Neural cell (in vitro differentiated cells): ENCODE results near the gene FARP1. TPM values are rescaled to one million over a fixed set of nuclear protein-coding genes. Genes with fewer than 3 reads are reported as not detected.

Experiments used
- H2AFZ ChIP-seq: fragments of 200-600, 300-800 bp; sonication (generic), shearing (Covaris generic); 2 replicates; pipeline ENCODE4 v1.6.0; 2014; ENCODE audit warnings: low read depth, mild to moderate bottlenecking, antibody characterized with exemption, low read length, moderate library complexity
- H3F3A ChIP-seq: fragments of 200-600 bp; shearing (Covaris generic); 2 replicates; pipeline ENCODE4 v1.6.1; 2016; ENCODE audit warnings: mild to moderate bottlenecking, moderate library complexity, mixed read lengths, antibody characterized with exemption, low read length; ENCODE audit not compliant: insufficient read depth, poor library complexity, severe bottlenecking
- H3K27ac ChIP-seq: fragments of 200-600, 300-800 bp; sonication (generic), shearing (Covaris generic); 2 replicates; pipeline ENCODE4 v1.5.1; 2014; ENCODE audit warnings: mild to moderate bottlenecking, low read length, moderate library complexity
- H3K27me3 ChIP-seq: fragments of 300-800, 200-600 bp; sonication (generic), shearing (Covaris generic); 2 replicates; pipeline ENCODE4 v1.6.0; 2014; ENCODE audit warnings: mild to moderate bottlenecking, low read depth, low read length, moderate library complexity; ENCODE audit not compliant: insufficient read depth
- H3K36me3 ChIP-seq: fragments of 300-800, 200-600 bp; sonication (generic), shearing (Covaris generic); 2 replicates; pipeline ENCODE4 v1.5.1; 2014; ENCODE audit warnings: mild to moderate bottlenecking, antibody characterized with exemption, low read length, moderate library complexity; ENCODE audit not compliant: insufficient read depth
- H3K4me2 ChIP-seq: fragments of 300-800, 200-600 bp; sonication (generic), shearing (Covaris generic); 2 replicates; pipeline ENCODE4 v1.6.0; 2014; ENCODE audit warnings: mild to moderate bottlenecking, low read length
- H3K4me3 ChIP-seq: fragments of 300-800, 200-600 bp; sonication (generic), shearing (Covaris generic); 2 replicates; pipeline ENCODE4 v1.5.1; 2014; ENCODE audit warnings: mild to moderate bottlenecking, low read length, moderate library complexity
- H3K79me2 ChIP-seq: fragments of 200-600 bp; shearing (Covaris generic); replicated peaks from 2 replicates; pipeline ENCODE4 v1.6.0; 2014; ENCODE audit warnings: mild to moderate bottlenecking, low read length, moderate library complexity; ENCODE audit not compliant: insufficient read depth
- H3K9ac ChIP-seq: fragments of 300-800, 200-600 bp; sonication (generic), shearing (Covaris generic); 2 replicates; pipeline ENCODE4 v1.6.1; 2016; ENCODE audit warnings: mild to moderate bottlenecking, low read length, mixed read lengths
- H3K9me2 ChIP-seq: fragments of 200-600 bp; shearing (Covaris generic); 2 replicates; pipeline ENCODE4 v1.6.1; 2016; ENCODE audit warnings: mild to moderate bottlenecking, low read length, mixed read lengths; ENCODE audit not compliant: insufficient read depth
- H3K9me3 ChIP-seq: fragments of 200-600, 300-800 bp; sonication (generic), shearing (Covaris generic); 2 replicates; pipeline ENCODE4 v1.6.1; 2016; ENCODE audit warnings: mild to moderate bottlenecking, mixed run types, low read length, moderate library complexity, mixed read lengths
- H4K20me1 ChIP-seq: fragments of 200-600 bp; shearing (Covaris generic); 2 replicates; pipeline ENCODE4 v1.6.1; 2016; ENCODE audit warnings: mild to moderate bottlenecking, mixed run types; ENCODE audit not compliant: insufficient read depth
- CTCF ChIP-seq: fragments of 450-650 bp; IDR thresholded peaks from 2 replicates; pipeline ENCODE4 v1.5.1; 2014; ENCODE audit warnings: antibody characterized with exemption, mild to moderate bottlenecking, moderate library complexity; ENCODE audit not compliant: poor library complexity, severe bottlenecking
- EP300 ChIP-seq: fragments of 450-650 bp; conservative IDR thresholded peaks from 2 replicates; pipeline ENCODE4 v1.6.1; 2014; ENCODE audit warnings: antibody characterized with exemption, mild to moderate bottlenecking, moderate library complexity; ENCODE audit not compliant: poor library complexity, severe bottlenecking
- EZH2 ChIP-seq: fragments of 200-600, 300-800 bp; shearing (Covaris generic), sonication (generic); IDR thresholded peaks from 2 replicates; pipeline ENCODE4 v1.6.1; 2014; ENCODE audit warnings: antibody characterized with exemption, low read length, borderline replicate concordance, mild to moderate bottlenecking; ENCODE audit not compliant: insufficient read depth, poor library complexity, severe bottlenecking
- MXI1 ChIP-seq: fragments of 450-650 bp; conservative IDR thresholded peaks from 2 replicates; pipeline ENCODE4 v1.6.1; 2014; ENCODE audit warnings: antibody characterized with exemption, mild to moderate bottlenecking; ENCODE audit not compliant: poor library complexity, severe bottlenecking
- POLR2AphosphoS5 ChIP-seq: IDR thresholded peaks from 2 replicates; pipeline ENCODE4 v1.6.1; 2012
- RAD21 ChIP-seq: fragments of 450-650 bp; conservative IDR thresholded peaks from 2 replicates; pipeline ENCODE4 v1.6.1; 2014; ENCODE audit warnings: antibody characterized with exemption, mild to moderate bottlenecking, moderate library complexity
- REST ChIP-seq: IDR thresholded peaks from 2 replicates; pipeline ENCODE4 v1.6.1; 2012; ENCODE audit warnings: borderline replicate concordance
- SMC3 ChIP-seq: fragments of 450-650 bp; conservative IDR thresholded peaks from 2 replicates; pipeline ENCODE4 v1.6.1; 2014; ENCODE audit warnings: antibody characterized with exemption, mild to moderate bottlenecking, moderate library complexity; ENCODE audit not compliant: poor library complexity
- TAF1 ChIP-seq: IDR thresholded peaks from 2 replicates; pipeline ENCODE4 v1.6.1; 2012; ENCODE audit warnings: low read depth
- polyA plus RNA-seq: library from polyadenylated mRNA; depleted of rRNA; stranded (reverse); fragments of >200 nt; gene quantifications from 2 replicates; pipeline ENCODE4 v1.2.3, GENCODE V29; 2014

The FARP1 gene
- polyA plus RNA-seq, 1 donor from 2014 or later: 19.7 TPM

GRCh38 chr13:98439126-98439828, 296.4 kb downstream of the FARP1 start:
- H3K9me2 ChIP-seq: no peaks in the 10 kb centered on the region
- TF ChIP-seq REST (no peak), MXI1 (no peak), SMC3 (no peak), POLR2AphosphoS5 (no peak), TAF1 (no peak), EZH2 (no peak), RAD21 (no peak), EP300 (no peak)
- no peak overlapping the region for H3K27ac ChIP-seq
- no peak overlapping the region for H2AFZ ChIP-seq
- peaks cover 6% of the 10 kb centered on the region for H3K36me3 ChIP-seq
- H4K20me1 ChIP-seq: no peaks in the 10 kb centered on the region
- H3K9me3 ChIP-seq: no peaks in the 10 kb centered on the region
- H3K79me2 ChIP-seq: no peaks in the 10 kb centered on the region
- H3K4me2 ChIP-seq: no peak overlapping the region
- H3K4me3 ChIP-seq: no peak overlapping the region
- no peaks in the 10 kb centered on the region for H3K27me3 ChIP-seq
- no peaks in the 10 kb centered on the region for H3F3A ChIP-seq
- no peak overlapping the region for H3K9ac ChIP-seq

- H3K4me3 ChIP-seq: no peak overlapping the region
- H4K20me1 ChIP-seq: no peaks in the 10 kb centered on the region
- no peaks in the 10 kb centered on the region for H3K9me2 ChIP-seq
- no peak overlapping the region for H3K4me2 ChIP-seq
- H3K9me3 ChIP-seq: no peaks in the 10 kb centered on the region
- no peak for TF ChIP-seq EP300
- TF ChIP-seq POLR2AphosphoS5: no peak
- no peak for TF ChIP-seq REST
- TF ChIP-seq EZH2: no peak
- TF ChIP-seq TAF1: no peak
- no peak for TF ChIP-seq SMC3
- TF ChIP-seq CTCF: no peak
- TF ChIP-seq RAD21: no peak
- no peak for TF ChIP-seq MXI1
- H3F3A ChIP-seq: no peaks in the 10 kb centered on the region
- H3K79me2 ChIP-seq: no peaks in the 10 kb centered on the region
- H3K36me3 ChIP-seq: peaks cover 6% of the 10 kb centered on the region
- no peak overlapping the region for H3K9ac ChIP-seq
- H3K27me3 ChIP-seq: no peaks in the 10 kb centered on the region
- H3K27ac ChIP-seq: no peak overlapping the region
- H2AFZ ChIP-seq: no peak overlapping the region
Measured at GRCh38 chr13:98439896-98440295, 297.0 kb downstream of the FARP1 start.
